NCI-H1105 (cell line): Measurements from ENCODE around the gene CD3E.

ENCODE experiments used
- DNase-seq: peaks from one replicate; lab custom pipeline; 2025; lab: John Stamatoyannopoulos, UW

CD3E gene

GRCh38 chr11:118325283-118325682, 20.8 kb downstream of the CD3E start:
- no peak for DNase-seq

DNA sequence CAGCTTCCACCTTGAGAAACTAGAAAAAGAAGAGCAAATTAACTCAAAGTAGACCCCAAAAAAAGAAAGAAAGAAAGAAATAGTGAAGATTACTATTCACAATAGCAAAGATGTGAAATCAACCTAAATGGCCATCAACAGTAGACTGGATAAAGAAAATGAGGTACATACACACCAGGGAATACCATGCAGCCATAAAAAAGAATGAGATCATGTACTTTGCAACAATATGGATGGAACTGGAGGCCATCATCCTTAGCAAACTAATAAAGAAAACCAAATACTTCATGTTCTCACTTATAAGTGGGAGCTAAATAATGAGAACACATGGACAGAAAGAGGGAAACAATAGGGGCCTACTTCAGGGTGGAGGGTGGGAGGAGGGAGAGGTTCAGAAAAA, 24.2 kb downstream of the CD3E start:
- DNase-seq, result no peak

DNA sequence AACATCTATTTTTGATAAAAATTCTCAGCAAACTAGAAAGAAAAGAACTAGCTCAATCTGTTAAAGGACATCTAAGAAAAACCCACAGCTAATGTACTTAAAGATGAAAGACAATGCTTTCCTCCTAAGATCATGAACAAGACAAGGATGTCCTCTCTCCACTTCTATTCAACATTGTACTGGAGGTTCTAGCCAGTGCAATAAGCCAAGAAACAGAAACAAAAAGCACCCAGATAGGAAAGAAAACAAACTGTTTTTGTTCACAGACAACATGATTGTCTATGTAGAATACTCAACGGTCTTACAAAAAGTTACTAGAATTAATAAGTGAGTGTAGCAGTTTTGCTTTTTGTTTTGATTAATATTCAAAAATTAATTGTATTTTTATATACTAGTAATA, 30.2 kb downstream of the CD3E start:
- DNase-seq, result no peak

DNA sequence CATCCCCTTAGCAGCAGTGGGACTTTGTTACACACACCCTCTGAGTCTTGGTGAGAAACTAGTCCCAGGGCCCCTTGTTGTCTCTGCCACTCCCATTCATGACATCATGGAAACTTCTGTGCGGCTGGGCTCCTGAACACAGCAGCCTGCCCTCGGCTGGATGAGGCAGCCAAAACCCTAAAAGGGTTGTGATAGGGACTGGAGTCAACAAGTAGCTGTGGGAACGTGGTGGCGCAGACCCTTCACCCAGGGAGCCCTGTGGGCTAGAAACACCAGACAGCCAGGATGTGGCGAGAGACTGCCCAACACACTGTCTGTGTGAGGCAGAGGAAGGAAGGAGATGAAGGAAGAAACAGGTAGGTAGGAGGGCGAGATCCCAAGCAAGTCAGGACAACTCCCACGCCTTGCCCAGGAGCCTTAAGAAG, 34.1 kb downstream of the CD3E start:
- no peak for DNase-seq

DNA sequence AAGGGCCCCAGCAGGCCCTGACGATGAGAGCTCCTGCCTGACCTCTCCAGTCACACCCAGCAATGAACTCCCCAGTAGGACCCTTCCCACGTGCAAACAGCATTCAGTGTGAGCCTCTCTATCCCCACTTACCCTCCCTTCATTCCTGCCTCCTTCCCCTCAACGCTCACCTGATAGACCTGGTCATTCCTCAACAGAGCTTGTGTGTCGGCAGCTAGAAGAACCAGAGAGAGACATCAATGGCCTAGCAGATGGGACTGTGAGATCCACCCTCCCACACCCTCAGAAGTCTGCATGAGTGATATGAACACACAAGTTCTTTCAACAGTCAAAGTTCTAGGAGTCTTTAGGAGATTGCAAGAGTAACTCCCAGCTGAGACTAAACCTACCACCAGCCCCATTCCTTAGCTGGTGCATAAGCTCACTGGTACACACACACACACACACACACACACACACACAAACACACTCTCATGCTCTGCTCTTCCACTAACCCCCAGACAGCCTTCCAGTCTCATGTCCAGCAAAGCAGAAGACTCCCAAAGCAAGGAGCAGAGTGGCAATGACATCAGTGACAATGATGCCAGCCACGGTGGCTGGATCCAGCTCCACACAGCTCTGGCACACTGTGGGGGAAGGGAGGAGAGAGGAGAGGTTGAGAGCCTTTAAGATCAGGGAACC, 34.9 kb downstream of the CD3E start:
- no peak for DNase-seq

GRCh38 chr11:118340449-118340848, 35.9 kb downstream of the CD3E start:
- DNase-seq, result no peak

GRCh38 chr11:118341261-118341660, 36.7 kb downstream of the CD3E start:
- DNase-seq, result no peak

DNA sequence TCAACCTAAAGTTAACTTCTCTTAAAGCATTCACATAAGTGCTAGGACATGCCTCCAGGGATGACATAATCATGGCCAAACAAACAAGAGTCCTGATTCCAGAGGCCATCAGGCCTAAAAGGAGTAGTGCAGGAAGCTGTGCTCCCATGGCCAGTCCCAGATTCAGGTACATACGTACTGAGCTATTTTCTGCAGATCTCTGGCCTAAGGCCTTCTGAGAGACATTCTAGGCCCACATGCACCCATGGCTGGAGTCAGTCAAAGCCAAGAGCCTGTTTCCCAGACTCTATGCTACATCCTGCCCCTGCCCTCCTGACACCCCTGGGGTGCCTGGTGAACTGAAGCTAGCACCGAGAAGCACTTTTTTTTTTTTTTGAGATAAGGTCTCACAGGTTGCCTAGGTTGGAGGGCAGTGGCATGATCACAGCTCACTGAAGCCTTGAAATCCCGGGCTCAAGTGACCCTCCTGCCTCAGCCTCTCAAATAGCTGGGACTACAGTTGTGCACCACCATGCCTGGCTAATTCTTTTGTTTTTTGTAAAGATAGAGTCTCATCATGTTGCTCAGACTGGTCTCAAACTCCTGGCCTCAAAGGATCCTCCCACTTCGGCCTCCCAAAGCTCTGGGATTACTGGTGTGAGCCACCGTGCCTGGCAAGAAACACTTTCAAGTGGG, 37.4 kb downstream of the CD3E start:
- no peak for DNase-seq

GRCh38 chr11:118342503-118343161, 38.1 kb downstream of the CD3E start, which contains the start of gene CD3D:
TSS of gene CD3D (minus strand) at chr11:118342705. CDS start at chr11:118342607, 98 bp downstream.
- DNase-seq, result no peak

GRCh38 chr11:118343248-118343647, 38.7 kb downstream of the CD3E start:
- DNase-seq, result no peak

DNA sequence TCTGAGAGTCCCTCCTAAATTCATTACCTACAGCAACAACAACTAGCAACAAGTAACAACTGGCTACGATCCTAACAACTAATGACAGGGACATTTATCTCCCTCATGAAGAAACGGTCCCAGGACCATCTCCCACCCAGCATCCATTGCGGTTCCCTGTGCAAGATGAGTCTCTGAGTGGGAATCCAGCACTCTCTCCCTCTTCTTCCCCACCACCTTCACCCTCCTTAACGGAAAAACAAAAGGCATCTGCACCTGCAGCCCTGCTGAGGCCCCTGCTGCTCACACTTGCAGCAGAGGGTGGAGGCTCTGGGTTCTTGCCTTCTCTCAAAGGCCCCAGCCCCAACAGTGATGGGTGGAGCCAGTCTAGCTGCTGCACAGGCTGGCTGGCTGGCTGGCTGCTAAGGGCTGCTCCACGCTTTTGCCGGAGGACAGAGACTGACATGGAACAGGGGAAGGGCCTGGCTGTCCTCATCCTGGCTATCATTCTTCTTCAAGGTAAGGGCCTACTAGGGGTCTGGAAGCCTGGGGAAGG, 39.5 kb downstream of the CD3E start, which contains the start of gene CD3G:
CD3G (plus strand) TSS at position 364 of the 535 bp plus-strand sequence; CDS start at position 444, 80 bp downstream.
- DNase-seq, result no peak

- no peak for DNase-seq
Observed at GRCh38 chr11:118349475-118349874, 44.9 kb downstream of the CD3E start.

DNA sequence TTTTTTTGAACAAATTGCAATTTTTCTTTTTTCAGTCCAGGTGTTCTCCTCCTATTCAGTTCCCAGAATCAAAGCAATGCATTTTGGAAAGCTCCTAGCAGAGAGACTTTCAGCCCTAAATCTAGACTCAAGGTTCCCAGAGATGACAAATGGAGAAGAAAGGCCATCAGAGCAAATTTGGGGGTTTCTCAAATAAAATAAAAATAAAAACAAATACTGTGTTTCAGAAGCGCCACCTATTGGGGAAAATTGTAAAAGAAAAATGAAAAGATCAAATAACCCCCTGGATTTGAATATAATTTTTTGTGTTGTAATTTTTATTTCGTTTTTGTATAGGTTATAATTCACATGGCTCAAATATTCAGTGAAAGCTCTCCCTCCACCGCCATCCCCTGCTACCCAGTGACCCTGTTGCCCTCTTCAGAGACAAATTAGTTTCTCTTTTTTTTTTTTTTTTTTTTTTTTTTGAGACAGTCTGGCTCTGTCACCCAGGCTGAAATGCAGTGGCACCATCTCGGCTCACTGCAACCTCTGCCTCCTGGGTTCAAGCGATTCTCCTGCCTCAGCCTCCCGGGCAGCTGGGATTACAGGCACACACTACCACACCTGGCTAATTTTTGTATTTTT, 48.7 kb downstream of the CD3E start:
- DNase-seq, result peak; percentile 22

GRCh38 chr11:118358071-118358470, 53.5 kb downstream of the CD3E start:
- DNase-seq, result no peak

GRCh38 chr11:118359295-118359958, 54.9 kb downstream of the CD3E start, which contains the start of gene UBE4A:
TSS of gene UBE4A (plus strand) at chr11:118359600. CDS start at chr11:118365081, 5,481 bp downstream.
- peak; percentile 96 for DNase-seq

GRCh38 chr11:118364956-118365615, 60.6 kb downstream of the CD3E start:
- DNase-seq, result no peak
